SK-N-SH (cell line): ENCODE data around the gene IMPDH1. TPM values are rescaled to one million over a fixed set of nuclear protein-coding genes. Genes with fewer than 3 reads are reported as not detected.

Source experiments
- CTCF ChIA-PET: fragments of 300-600, 350-600 bp; formaldehyde crosslinking; extraction: SDS; loops from one replicate; lab custom pipeline; 2021; lab: Yijun Ruan, JAX
- POLR2A ChIA-PET: fragments of 350-600 bp; sonication (Branson Sonifier 250); formaldehyde crosslinking; extraction: SDS; loops from one replicate; lab custom pipeline; 2020; ENCODE audit warnings: antibody characterized with exemption, inconsistent platforms; lab: Yijun Ruan, JAX
- DNase-seq: peaks from one replicate; pipeline ENCODE4 v3.0.0; 2012
- H2AFZ ChIP-seq: fragments of 200-600 bp; sonication (generic); 2 replicates; pipeline ENCODE4 v1.8.1; 2016; ENCODE audit warnings: antibody characterized with exemption, mild to moderate bottlenecking, low read depth
- H3F3A ChIP-seq: fragments of 200-600 bp; sonication (generic); replicated peaks from 2 replicates; pipeline ENCODE3; 2016; ENCODE audit warnings: antibody characterized with exemption, mild to moderate bottlenecking; ENCODE audit not compliant: insufficient read depth
- H3K27ac ChIP-seq, 2 experiments: fragments of 200-500 bp in 1 of 2; fragments of 200-600 bp in 1 of 2; sonication (Bioruptor generic) in 1 of 2; sonication (generic), shearing (Covaris generic) in 1 of 2; 2 replicates each; pipeline versions ENCODE4 v1.5.1 to v1.6.1; 2014 to 2016; ENCODE audit warnings: low read depth in 2 of 2, inconsistent platforms in 1 of 2, low read length in 1 of 2, mild to moderate bottlenecking in 1 of 2, mixed read lengths in 1 of 2
- H3K27me3 ChIP-seq: fragments of 200-600 bp; sonication (generic), shearing (Covaris generic); 2 replicates; pipeline ENCODE4 v1.6.1; 2016; ENCODE audit warnings: mixed run types; ENCODE audit not compliant: insufficient read depth
- H3K36me3 ChIP-seq, 2 experiments: fragments of 200-500 bp in 1 of 2; fragments of 200-600 bp in 1 of 2; sonication (Bioruptor generic) in 1 of 2; sonication (generic) in 1 of 2; replicated peaks in 1 of 2; 2 replicates each; pipeline versions ENCODE3 to v1.5.1; 2014 to 2016; ENCODE audit warnings: low read length in 1 of 2, mild to moderate bottlenecking in 1 of 2; ENCODE audit not compliant: insufficient read depth in 2 of 2, control insufficient read depth in 1 of 2
- H3K4me1 ChIP-seq, 2 experiments: fragments of 200-500 bp in 1 of 2; fragments of 200-600 bp in 1 of 2; sonication (Bioruptor generic) in 1 of 2; sonication (generic), shearing (Covaris generic) in 1 of 2; 2 replicates each; pipeline versions ENCODE4 v1.5.1 to v1.6.1; 2014 to 2016; ENCODE audit warnings: low read depth in 1 of 2, low read length in 1 of 2, mixed run types in 1 of 2; ENCODE audit not compliant: insufficient read depth in 2 of 2, control insufficient read depth in 1 of 2
- H3K4me2 ChIP-seq: fragments of 200-600 bp; sonication (generic), shearing (Covaris generic); 2 replicates; pipeline ENCODE4 v1.6.1; 2017; ENCODE audit warnings: mixed run types
- H3K4me3 ChIP-seq, 2 experiments: fragments of 200-500 bp in 1 of 2; fragments of 200-600 bp in 1 of 2; sonication (Bioruptor generic) in 1 of 2; sonication (generic), shearing (Covaris generic) in 1 of 2; 2 replicates each; pipeline versions ENCODE4 v1.5.1 to v1.8.1; 2014 to 2016; ENCODE audit warnings: low read depth in 2 of 2, inconsistent platforms in 1 of 2, low read length in 1 of 2, mild to moderate bottlenecking in 1 of 2, mixed read lengths in 1 of 2, moderate library complexity in 1 of 2
- H3K79me2 ChIP-seq: fragments of 200-600 bp; sonication (generic); 2 replicates; pipeline ENCODE4 v1.8.1; 2017; ENCODE audit warnings: mild to moderate bottlenecking; ENCODE audit not compliant: insufficient read depth
- H3K9ac ChIP-seq: fragments of 200-600 bp; sonication (generic); 2 replicates; pipeline ENCODE4 v1.6.1; 2017; ENCODE audit warnings: mixed run types
- H3K9me2 ChIP-seq: fragments of 200-600 bp; sonication (generic); 2 replicates; pipeline ENCODE4 v1.6.1; 2017; ENCODE audit warnings: mixed run types
- H3K9me3 ChIP-seq: fragments of 200-600 bp; sonication (generic); 2 replicates; pipeline ENCODE4 v1.6.1; 2017; ENCODE audit warnings: mixed run types, mild to moderate bottlenecking, moderate library complexity
- H4K20me1 ChIP-seq: fragments of 200-600 bp; sonication (generic); 2 replicates; pipeline ENCODE4 v1.6.1; 2017; ENCODE audit warnings: mild to moderate bottlenecking, mixed run types; ENCODE audit not compliant: insufficient read depth
- CHD2 ChIP-seq: fragments of 150-350 bp; IDR thresholded peaks from 2 replicates; pipeline ENCODE4 v1.6.1; 2018; ENCODE audit warnings: low read length; ENCODE audit not compliant: partially characterized antibody
- ELF1 ChIP-seq: IDR thresholded peaks from 2 replicates; pipeline ENCODE4 v1.4.0; 2012
- EP300 ChIP-seq, 2 experiments: IDR thresholded peaks; 2 replicates each; pipeline versions ENCODE4 v1.4.0 to v1.6.1; 2012; ENCODE audit warnings: borderline replicate concordance in 1 of 2, low read depth in 1 of 2, low read length in 1 of 2
- EZH2phosphoT487 ChIP-seq: fragments of 200-600 bp; sonication (generic); IDR thresholded peaks from 2 replicates; pipeline ENCODE4 v1.6.1; 2017; ENCODE audit warnings: low read depth, mixed run types, mild to moderate bottlenecking, antibody characterized with exemption, moderate library complexity, borderline replicate concordance
- GATA2 ChIP-seq: sonication (generic); formaldehyde crosslinking; IDR thresholded peaks from 2 replicates; pipeline ENCODE4 v1.5.0; 2020; ENCODE audit warnings: mild to moderate bottlenecking, missing genetic modification reagents
- JUND ChIP-seq: IDR thresholded peaks from 2 replicates; pipeline ENCODE4 v1.4.0; 2012
- MAX ChIP-seq: IDR thresholded peaks from 2 replicates; pipeline ENCODE4 v1.4.0; 2012; ENCODE audit warnings: low read depth
- MXI1 ChIP-seq: IDR thresholded peaks from 2 replicates; pipeline ENCODE4 v1.6.1; 2012; ENCODE audit warnings: mild to moderate bottlenecking, low read depth, low read length, improper control_type of control experiment
- RFX5 ChIP-seq: IDR thresholded peaks from 2 replicates; pipeline ENCODE4 v1.6.1; 2012; ENCODE audit warnings: mild to moderate bottlenecking, improper control_type of control experiment, low read length
- SIN3A ChIP-seq: IDR thresholded peaks from 2 replicates; pipeline ENCODE4 v1.6.1; 2012; ENCODE audit warnings: low read depth, mild to moderate bottlenecking, low read length, moderate library complexity, borderline replicate concordance
- SMC3 ChIP-seq: IDR thresholded peaks from 2 replicates; pipeline ENCODE4 v1.6.1; 2012; ENCODE audit warnings: low read depth, low read length, improper control_type of control experiment
- USF2 ChIP-seq: fragments of 150-350 bp; IDR thresholded peaks from 2 replicates; pipeline ENCODE4 v1.6.1; 2017; ENCODE audit warnings: antibody characterized with exemption, low read length, low read depth, borderline replicate concordance
- WGBS: methylation state at CpG from one replicate; pipeline ENCODE4 v1.1.6; 2017; ENCODE audit warnings: low lambda C conversion rate; 5-methylcytosine and 5-hydroxymethylcytosine counted together
- polyA plus RNA-seq, 3 experiments: library from polyadenylated mRNA; depleted of rRNA; stranded (reverse); fragments of >200 nt; gene quantifications; 2 replicates each; pipeline ENCODE4 v1.2.3, GENCODE V29; 2012
- TF ChIP-seq, protein P1 (sequence below): fragments of 200-600 bp; sonication (generic); IDR thresholded peaks from 2 replicates; pipeline ENCODE4 v1.6.1; 2017; ENCODE audit warnings: antibody characterized with exemption, mild to moderate bottlenecking, moderate library complexity

IMPDH1 gene
- polyA plus RNA-seq, 1 of the 3 experiments (the other 2 are of a cell fraction) = 80.4 TPM

DNA sequence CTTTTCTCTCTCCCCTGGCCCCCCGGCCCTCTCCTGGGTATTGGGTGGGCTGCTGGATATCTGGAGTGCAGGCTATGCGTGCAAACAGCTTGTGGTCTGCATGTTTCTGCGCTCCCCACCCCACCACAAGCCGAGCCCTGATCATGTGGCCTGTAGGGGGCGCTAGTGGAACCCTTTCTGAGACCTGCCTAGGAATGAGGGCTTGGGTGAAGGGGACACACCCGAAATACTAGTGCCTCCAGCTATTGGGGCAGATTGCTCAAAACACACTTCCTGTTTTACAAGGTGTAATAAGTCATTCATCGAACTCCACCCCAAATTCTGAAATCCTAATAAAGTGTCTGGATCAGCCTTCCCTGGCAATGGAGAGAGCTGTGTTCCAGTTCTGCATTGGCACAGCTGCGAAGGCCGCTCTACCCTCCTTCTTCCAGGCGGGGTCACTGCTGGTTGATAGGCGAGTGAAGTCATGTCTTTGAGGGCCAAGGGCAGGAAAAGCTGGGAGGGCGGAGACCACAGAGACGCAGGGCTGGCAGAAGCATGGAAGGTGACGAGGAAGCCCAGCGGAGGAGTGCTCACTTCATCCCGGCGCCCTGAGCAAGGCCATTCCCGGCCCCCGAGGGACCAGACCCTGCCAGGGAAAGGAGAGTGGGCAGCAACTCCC lies 28.5 kb downstream of the IMPDH1 start:
- 69% methylated on average over 19 of the region's 19 CpGs for WGBS

DNA sequence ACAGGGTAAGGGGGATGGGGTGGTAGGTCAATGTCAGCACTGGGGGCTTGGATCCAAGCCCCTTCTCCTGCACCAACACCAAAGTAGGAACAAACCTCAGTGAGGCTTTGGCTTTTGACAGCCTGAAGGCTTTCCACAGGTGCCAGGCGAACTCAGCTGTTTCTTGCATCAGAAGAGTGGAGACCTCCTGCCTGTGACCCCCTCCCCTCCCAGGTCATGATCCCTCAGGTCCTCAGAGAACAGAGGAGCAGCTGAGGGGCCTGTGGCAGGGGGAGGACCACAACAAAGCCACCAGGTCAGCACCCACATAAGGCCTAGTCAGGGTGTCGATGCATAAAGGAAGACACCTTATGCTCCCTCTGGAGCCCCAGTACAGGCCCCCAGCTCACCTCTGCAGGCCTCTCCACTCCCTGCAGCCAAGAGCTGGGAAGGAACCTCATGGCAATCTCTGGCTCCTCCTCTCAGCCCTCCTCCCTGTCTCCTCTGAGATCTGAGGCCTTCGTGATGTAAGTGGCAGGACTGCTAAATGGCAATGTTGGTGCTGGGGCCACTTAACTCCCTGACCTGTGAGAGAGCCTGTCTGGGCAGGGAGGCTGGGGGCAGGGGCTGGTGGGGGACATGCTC lies 29.2 kb downstream of the IMPDH1 start:
- Histone ChIP-seq H3K9me3 (no peaks in the 10 kb centered on the region), H3K4me1 (peaks cover 0 to 29% of the 10 kb centered on the region in 2 experiments; a peak in 1 of 4 replicates), H3K36me3 (no peaks in the 10 kb centered on the region), H4K20me1 (no peaks in the 10 kb centered on the region), H3K9me2 (no peaks in the 10 kb centered on the region), H3K79me2 (no peaks in the 10 kb centered on the region), H3K27me3 (no peaks in the 10 kb centered on the region), H3K27ac (no peak overlapping the region), H3K9ac (no peak overlapping the region), H3K4me3 (no peak overlapping the region), H3K4me2 (no peak overlapping the region), H2AFZ (no peak overlapping the region), H3F3A (peaks cover 3% of the 10 kb centered on the region)
- WGBS = 84% methylated on average over 3 of the region's 3 CpGs
- TF ChIP-seq USF2 (no peak), MAX (no peak), GATA2 (no peak), RFX5 (no peak), JUND (no peak), EP300 (IDR thresholded peaks at IDR 0.05; ENCODE audit: borderline replicate concordance in 1 of 2, low read depth in 1 of 2, low read length in 1 of 2) (no peak), SMC3 (no peak), ELF1 (no peak), EZH2phosphoT487 (no peak), CHD2 (no peak), SIN3A (no peak)
- ChIA-PET POLR2A (interaction anchor here (1.2 to 1.3 kb wide), 3 partner anchors 20 to 23 kb away, joined by 3 to 5 read pairs (median 4); no protein-coding TSS in a partner anchor), CTCF (interaction anchor here (0.8 to 50.3 kb wide), 8 partner anchors 8 to 345 kb away, joined by 3 to 1901 read pairs (median 45); partner anchors contain the start of genes IMPDH1, PRRT4 and RBM28)
- DNase-seq = peak; percentile 47

More for the DNA sequence above, 28.5 kb downstream of the IMPDH1 start:
- Histone ChIP-seq H3K9ac (no peak overlapping the region), H3K27ac (no peak overlapping the region; a peak in 1 of 4 replicates), H3K4me1 (peaks cover 0 to 29% of the 10 kb centered on the region in 2 experiments; a peak in 1 of 4 replicates), H3K79me2 (no peaks in the 10 kb centered on the region), H3K9me3 (no peaks in the 10 kb centered on the region), H2AFZ (no peak overlapping the region), H3K4me2 (no peak overlapping the region), H3K36me3 (no peaks in the 10 kb centered on the region), H4K20me1 (no peaks in the 10 kb centered on the region), H3F3A (peaks cover 3% of the 10 kb centered on the region), H3K9me2 (no peaks in the 10 kb centered on the region), H3K4me3 (no peak overlapping the region), H3K27me3 (no peaks in the 10 kb centered on the region)
- peak; percentile 76 for DNase-seq
- TF ChIP-seq, protein P1, sequence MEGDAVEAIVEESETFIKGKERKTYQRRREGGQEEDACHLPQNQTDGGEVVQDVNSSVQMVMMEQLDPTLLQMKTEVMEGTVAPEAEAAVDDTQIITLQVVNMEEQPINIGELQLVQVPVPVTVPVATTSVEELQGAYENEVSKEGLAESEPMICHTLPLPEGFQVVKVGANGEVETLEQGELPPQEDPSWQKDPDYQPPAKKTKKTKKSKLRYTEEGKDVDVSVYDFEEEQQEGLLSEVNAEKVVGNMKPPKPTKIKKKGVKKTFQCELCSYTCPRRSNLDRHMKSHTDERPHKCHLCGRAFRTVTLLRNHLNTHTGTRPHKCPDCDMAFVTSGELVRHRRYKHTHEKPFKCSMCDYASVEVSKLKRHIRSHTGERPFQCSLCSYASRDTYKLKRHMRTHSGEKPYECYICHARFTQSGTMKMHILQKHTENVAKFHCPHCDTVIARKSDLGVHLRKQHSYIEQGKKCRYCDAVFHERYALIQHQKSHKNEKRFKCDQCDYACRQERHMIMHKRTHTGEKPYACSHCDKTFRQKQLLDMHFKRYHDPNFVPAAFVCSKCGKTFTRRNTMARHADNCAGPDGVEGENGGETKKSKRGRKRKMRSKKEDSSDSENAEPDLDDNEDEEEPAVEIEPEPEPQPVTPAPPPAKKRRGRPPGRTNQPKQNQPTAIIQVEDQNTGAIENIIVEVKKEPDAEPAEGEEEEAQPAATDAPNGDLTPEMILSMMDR = peak; percentile 80
- TF ChIP-seq SMC3 (no peak), MXI1 (no peak)
- CTCF ChIA-PET = interaction anchor here (1.7 to 50.3 kb wide), 6 partner anchors 8 to 56 kb away, joined by 3 to 1901 read pairs (median 282); partner anchors contain the start of genes IMPDH1, PRRT4 and RBM28
- POLR2A ChIA-PET = interaction anchor here (1.2 to 1.3 kb wide), 2 partner anchors 21 to 24 kb away, joined by 4 to 5 read pairs; no protein-coding TSS in a partner anchor
